GM19328 (cell line): ENCODE data around the gene COL10A1.
A peak's percentile ranks its signal among the peaks of the same experiment; 100 is the strongest.
"Not testable (repeated sequence)": the region's sequence is repeated elsewhere in the genome, so short reads cannot be mapped to it uniquely, and the experiment has no call there.

Experiments used
- ATAC-seq: cut with Tn5 transposase; IDR thresholded peaks from one replicate; pipeline ENCODE4 v1.9.1; 2021; ENCODE audit warnings: mild to moderate bottlenecking, moderate library complexity; ENCODE audit not compliant: unreplicated experiment

COL10A1 gene

GRCh38 chr6:116127771-116128493 lies 2.0 kb upstream of the COL10A1 start:
- ATAC-seq = no peak

- no peak for ATAC-seq
Observed at GRCh38 chr6:116120430-116120829, 5.5 kb downstream of the COL10A1 start.

- no peak for ATAC-seq
Observed at GRCh38 chr6:116118608-116119007, 7.3 kb downstream of the COL10A1 start.

GRCh38 chr6:116115781-116116180 lies 10.2 kb downstream of the COL10A1 start:
- no peak for ATAC-seq

- ATAC-seq = no peak
Observed at GRCh38 chr6:116113386-116113785, 12.5 kb downstream of the COL10A1 start.

GRCh38 chr6:116111552-116112528 lies 14.1 kb downstream of the COL10A1 start:
- no peak for ATAC-seq

- ATAC-seq = no peak
Observed at GRCh38 chr6:116108836-116109235, 17.1 kb downstream of the COL10A1 start.

GRCh38 chr6:116106146-116106545 lies 19.8 kb downstream of the COL10A1 start:
- no peak for ATAC-seq

GRCh38 chr6:116105247-116105646 lies 20.7 kb downstream of the COL10A1 start:
- no peak for ATAC-seq

- ATAC-seq = no peak
Observed at GRCh38 chr6:116104636-116105035, 21.3 kb downstream of the COL10A1 start.

- no peak for ATAC-seq
Observed at GRCh38 chr6:116102873-116103272, 23.1 kb downstream of the COL10A1 start.

GRCh38 chr6:116101790-116102189 lies 24.1 kb downstream of the COL10A1 start:
- no peak for ATAC-seq

GRCh38 chr6:116101302-116101718 lies 24.6 kb downstream of the COL10A1 start:
- ATAC-seq = no peak

- peak; percentile 85 for ATAC-seq
Observed at GRCh38 chr6:116100419-116101301, 25.3 kb downstream of the COL10A1 start, which contains the start of gene NT5DC1. Gene NT5DC1, plus strand, starts transcription at chr6:116100853. Its CDS starts 78 bp downstream, at chr6:116100931.

GRCh38 chr6:116099036-116099435 lies 26.9 kb downstream of the COL10A1 start:
- no peak for ATAC-seq

GRCh38 chr6:116096979-116097816 lies 28.7 kb downstream of the COL10A1 start:
- no peak for ATAC-seq

- not testable (repeated sequence) for ATAC-seq
Observed at GRCh38 chr6:116096048-116096759, 29.7 kb downstream of the COL10A1 start.

- ATAC-seq = no peak
Observed at GRCh38 chr6:116094041-116094440, 31.9 kb downstream of the COL10A1 start.

- peak; percentile 58 for ATAC-seq
Observed at GRCh38 chr6:116090251-116090650, 35.7 kb downstream of the COL10A1 start.
